Trophoblast cell (in vitro differentiated cells and primary cell): ENCODE results near the gene CACNA2D4.

ENCODE experiments used
- DNase-seq, 2 donors: peaks; one replicate each; pipeline ENCODE4 v3.0.0-alpha.2; 2016
- H2AFZ ChIP-seq: 2 replicates; pipeline ENCODE4 v1.6.1; 2013; ENCODE audit warnings: low read length, moderate library complexity, mild to moderate bottlenecking; ENCODE audit not compliant: insufficient read depth, poor library complexity
- H2AK5ac ChIP-seq: 2 replicates; pipeline ENCODE4 v1.6.1; 2013; ENCODE audit warnings: mild to moderate bottlenecking, low read length
- H2BK120ac ChIP-seq: 2 replicates; pipeline ENCODE4 v1.6.1; 2013; ENCODE audit warnings: low read length, mild to moderate bottlenecking, moderate library complexity; ENCODE audit not compliant: insufficient read depth, poor library complexity
- H2BK12ac ChIP-seq: 2 replicates; pipeline ENCODE4 v1.6.1; 2013; ENCODE audit warnings: mild to moderate bottlenecking, low read length, moderate library complexity
- H2BK5ac ChIP-seq: 2 replicates; pipeline ENCODE4 v1.6.1; 2013; ENCODE audit warnings: low read length, low read depth, moderate library complexity, mild to moderate bottlenecking; ENCODE audit not compliant: poor library complexity
- H3K14ac ChIP-seq: 2 replicates; pipeline ENCODE4 v1.6.1; 2013; ENCODE audit warnings: mild to moderate bottlenecking, low read length
- H3K18ac ChIP-seq: 2 replicates; pipeline ENCODE4 v1.6.1; 2013; ENCODE audit warnings: mild to moderate bottlenecking, low read length
- H3K23ac ChIP-seq: 2 replicates; pipeline ENCODE4 v1.6.1; 2013; ENCODE audit warnings: low read length
- H3K27ac ChIP-seq: 2 replicates; pipeline ENCODE4 v1.5.1; 2013; ENCODE audit warnings: low read depth, mild to moderate bottlenecking, inconsistent platforms, low read length, moderate library complexity
- H3K27me3 ChIP-seq: 2 replicates; pipeline ENCODE4 v1.6.1; 2013; ENCODE audit warnings: inconsistent platforms, mild to moderate bottlenecking, low read length, moderate library complexity; ENCODE audit not compliant: insufficient read depth
- H3K36me3 ChIP-seq, 2 experiments: 1 replicate in 1 of 2; 2 replicates in 1 of 2; pipeline ENCODE4 v1.6.1; 2013; ENCODE audit warnings: low read length in 2 of 2, mild to moderate bottlenecking in 2 of 2, moderate library complexity in 1 of 2; ENCODE audit not compliant: insufficient read depth in 2 of 2, control insufficient read depth in 1 of 2
- H3K4ac ChIP-seq: 2 replicates; pipeline ENCODE4 v1.6.1; 2013; ENCODE audit warnings: low read depth, mild to moderate bottlenecking, low read length, moderate library complexity
- H3K4me1 ChIP-seq, 2 experiments: 1 replicate in 1 of 2; 2 replicates in 1 of 2; pipeline ENCODE4 v1.6.1; 2013; ENCODE audit warnings: low read length in 2 of 2, mild to moderate bottlenecking in 2 of 2, moderate library complexity in 1 of 2; ENCODE audit not compliant: insufficient read depth in 2 of 2, control insufficient read depth in 1 of 2
- H3K4me2 ChIP-seq: 2 replicates; pipeline ENCODE4 v1.6.1; 2013; ENCODE audit warnings: inconsistent platforms, mild to moderate bottlenecking, low read length, moderate library complexity
- H3K4me3 ChIP-seq: 2 replicates; pipeline ENCODE4 v1.5.1; 2013; ENCODE audit warnings: mild to moderate bottlenecking, low read depth, low read length, inconsistent platforms
- H3K79me1 ChIP-seq: one replicate; pipeline ENCODE4 v1.6.1; 2013; ENCODE audit warnings: low read length
- H3K79me2 ChIP-seq: 2 replicates; pipeline ENCODE4 v1.6.1; 2013; ENCODE audit warnings: low read length, mild to moderate bottlenecking; ENCODE audit not compliant: control insufficient read depth, insufficient read depth, poor library complexity
- H3K9ac ChIP-seq: 2 replicates; pipeline ENCODE4 v1.6.1; 2013; ENCODE audit warnings: mild to moderate bottlenecking, low read length
- H3K9me3 ChIP-seq: 2 replicates; pipeline ENCODE4 v1.6.1; 2013; ENCODE audit warnings: low read depth, mild to moderate bottlenecking, control low read depth, inconsistent platforms, low read length; ENCODE audit not compliant: insufficient read depth
- H4K12ac ChIP-seq: 2 replicates; pipeline ENCODE4 v1.6.1; 2013; ENCODE audit warnings: low read depth, mild to moderate bottlenecking, low read length, moderate library complexity
- H4K8ac ChIP-seq: 2 replicates; pipeline ENCODE4 v1.6.1; 2013; ENCODE audit warnings: low read depth, mild to moderate bottlenecking, low read length, moderate library complexity
- H4K91ac ChIP-seq: one replicate; pipeline ENCODE4 v1.6.1; 2013; ENCODE audit warnings: low read depth, mild to moderate bottlenecking, low read length, moderate library complexity
- WGBS: extraction: QIAGEN DNeasy Blood & Tissue Kit; methylation state at CpG from one replicate; pipeline ENCODE4 v1.1.7; 2013; ENCODE audit warnings: missing lambda C conversion rate; ENCODE audit not compliant: insufficient read length, insufficient coverage; ENCODE audit errors: extremely low coverage; 5-methylcytosine and 5-hydroxymethylcytosine counted together

CACNA2D4 gene

GRCh38 chr12:1939331-1939730 lies 20.9 kb upstream of the CACNA2D4 start:
- H3K9ac ChIP-seq, result no peak overlapping the region
- no CpG with 5 or more reads among the region's 10 CpGs for WGBS

DNA sequence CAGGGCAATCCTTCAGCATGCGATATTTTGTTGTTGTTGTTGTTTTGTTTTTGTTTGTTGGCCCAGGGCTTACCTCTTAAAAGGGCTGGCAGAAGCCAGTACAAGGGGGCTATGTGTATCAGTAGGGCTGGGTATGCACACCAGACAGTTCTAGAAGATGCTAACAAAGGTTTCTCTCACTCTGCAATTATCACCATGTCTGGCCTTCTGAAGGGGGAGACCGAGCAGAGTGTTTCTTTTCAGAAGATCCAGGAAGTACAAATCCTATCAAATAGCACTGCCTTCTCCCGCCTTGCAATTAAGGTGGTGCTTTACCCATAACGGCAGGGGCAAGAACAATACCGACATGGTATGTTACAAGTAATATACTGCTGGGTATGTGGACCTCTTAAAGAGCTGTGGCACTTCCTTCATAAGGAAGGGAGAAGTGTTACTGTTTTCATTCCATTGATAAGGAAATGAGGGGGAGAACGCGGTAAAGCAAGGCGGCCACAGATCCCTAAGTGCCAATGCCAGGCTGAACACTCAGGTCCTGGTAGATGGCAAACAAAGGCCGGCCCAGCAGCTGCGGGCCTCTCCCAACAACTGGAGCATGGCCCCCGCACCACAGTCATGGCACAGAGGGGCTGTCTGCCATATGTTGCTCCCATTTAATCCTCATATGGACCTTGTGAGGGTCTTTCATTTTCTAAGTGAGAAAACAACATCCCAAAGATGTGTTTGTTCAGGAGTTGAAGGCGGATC lies 19.2 kb upstream of the CACNA2D4 start:
- H3K36me3 ChIP-seq, result peaks cover 0 to 6% of the 10 kb centered on the region in 2 experiments
- H3K14ac ChIP-seq, result no peak overlapping the region
- H4K12ac ChIP-seq, result no peak overlapping the region
- no peaks in the 10 kb centered on the region for H3K4me1 ChIP-seq
- no peak overlapping the region for H3K18ac ChIP-seq
- H3K79me1 ChIP-seq, result no peaks in the 10 kb centered on the region
- H3K27ac ChIP-seq, result no peak overlapping the region
- H3K27me3 ChIP-seq, result no peaks in the 10 kb centered on the region
- WGBS, result no CpG with 5 or more reads among the region's 12 CpGs
- H2AK5ac ChIP-seq, result no peak overlapping the region
- H3K79me2 ChIP-seq, result no peaks in the 10 kb centered on the region
- H3K9ac ChIP-seq, result no peak overlapping the region
- H2BK12ac ChIP-seq, result no peak overlapping the region
- H3K9me3 ChIP-seq, result no peaks in the 10 kb centered on the region
- no peak overlapping the region for H3K4me2 ChIP-seq
- H3K23ac ChIP-seq, result no peak overlapping the region
- H4K91ac ChIP-seq, result no peak overlapping the region
- no peak overlapping the region for H3K4me3 ChIP-seq
- no peak overlapping the region for H2BK120ac ChIP-seq
- H3K4ac ChIP-seq, result no peak overlapping the region
- no peak overlapping the region for H4K8ac ChIP-seq
- H2AFZ ChIP-seq, result no peak overlapping the region
- H2BK5ac ChIP-seq, result no peak overlapping the region
- DNase-seq, result no peak

More at GRCh38 chr12:1939331-1939730, 20.9 kb upstream of the CACNA2D4 start:
- H3K4me1 ChIP-seq, result no peaks in the 10 kb centered on the region
- H3K4ac ChIP-seq, result no peak overlapping the region
- no peak overlapping the region for H3K14ac ChIP-seq
- no peak overlapping the region for H4K8ac ChIP-seq
- H4K91ac ChIP-seq, result no peak overlapping the region
- no peak overlapping the region for H4K12ac ChIP-seq
- H3K9me3 ChIP-seq, result no peaks in the 10 kb centered on the region
- DNase-seq, result no peak
- H2BK5ac ChIP-seq, result no peak overlapping the region
- H3K4me2 ChIP-seq, result no peak overlapping the region
- no peak overlapping the region for H3K4me3 ChIP-seq
- no peaks in the 10 kb centered on the region for H3K79me2 ChIP-seq
- H3K36me3 ChIP-seq, result peaks cover 0 to 6% of the 10 kb centered on the region in 2 experiments
- H3K18ac ChIP-seq, result no peak overlapping the region
- H2BK12ac ChIP-seq, result no peak overlapping the region
- no peak overlapping the region for H2AFZ ChIP-seq
- H2AK5ac ChIP-seq, result no peak overlapping the region
- no peak overlapping the region for H3K27ac ChIP-seq
- H2BK120ac ChIP-seq, result no peak overlapping the region
- no peak overlapping the region for H3K23ac ChIP-seq
- H3K27me3 ChIP-seq, result no peaks in the 10 kb centered on the region
- H3K79me1 ChIP-seq, result no peaks in the 10 kb centered on the region

DNA sequence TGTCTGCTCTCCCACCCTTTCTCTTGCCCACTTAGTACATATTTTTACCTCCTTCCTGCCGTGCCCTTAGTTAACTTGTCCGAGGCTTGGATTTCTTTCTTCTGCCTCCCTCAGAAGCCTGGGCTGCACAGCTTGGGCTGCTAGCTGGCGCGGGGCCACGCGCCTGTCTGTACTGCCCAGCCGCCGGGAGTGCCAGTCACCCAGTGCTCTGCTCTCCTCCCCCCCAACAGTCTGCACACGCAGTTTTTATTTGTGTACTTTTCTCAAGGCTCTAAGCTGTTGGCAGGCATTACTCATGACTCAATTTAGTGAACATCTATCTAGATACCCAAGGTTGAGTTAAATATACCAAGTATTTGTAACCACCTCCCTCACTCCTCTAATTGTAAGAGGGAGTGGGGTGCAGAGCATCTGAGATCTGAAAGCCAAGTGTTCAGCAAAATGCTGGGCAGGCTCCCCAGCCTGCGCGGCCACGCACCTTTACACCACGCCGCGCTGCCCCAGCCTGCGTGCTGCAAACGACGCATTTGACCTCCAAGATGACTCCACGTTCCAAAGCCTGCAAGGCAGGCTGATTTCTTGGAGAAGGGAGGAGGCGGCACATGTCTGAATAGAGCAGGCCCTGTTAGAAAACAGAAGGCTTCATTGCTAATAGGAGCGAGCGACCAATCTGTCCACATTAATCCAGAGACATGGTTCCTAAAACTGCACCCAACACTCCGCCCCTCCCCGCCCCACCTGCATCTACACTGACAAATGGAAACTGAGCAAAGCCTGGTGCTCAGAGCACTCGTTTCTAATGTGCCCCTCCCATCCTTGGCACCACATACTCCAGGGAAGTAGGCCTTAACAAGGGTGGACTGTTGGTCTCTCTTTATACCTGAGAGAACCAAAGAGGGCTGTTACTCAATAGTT lies 18.2 kb upstream of the CACNA2D4 start:
- Histone ChIP-seq H4K12ac (no peak overlapping the region), H4K8ac (no peak overlapping the region), H2AFZ (no peak overlapping the region), H3K27ac (no peak overlapping the region), H4K91ac (no peak overlapping the region), H3K4me3 (no peak overlapping the region), H3K14ac (no peak overlapping the region), H3K4ac (no peak overlapping the region), H2BK5ac (no peak overlapping the region), H3K79me2 (no peaks in the 10 kb centered on the region), H3K23ac (no peak overlapping the region), H3K9me3 (no peaks in the 10 kb centered on the region), H3K18ac (no peak overlapping the region), H3K36me3 (peaks cover 0 to 6% of the 10 kb centered on the region in 2 experiments), H3K4me2 (no peak overlapping the region), H2AK5ac (no peak overlapping the region), H2BK12ac (no peak overlapping the region), H3K27me3 (no peaks in the 10 kb centered on the region), H3K4me1 (no peaks in the 10 kb centered on the region), H2BK120ac (no peak overlapping the region), H3K79me1 (no peaks in the 10 kb centered on the region), H3K9ac (no peak overlapping the region)
- DNase-seq, result no peak
- no CpG with 5 or more reads among the region's 25 CpGs for WGBS

- Histone ChIP-seq H2BK5ac (no peak overlapping the region), H3K18ac (no peak overlapping the region), H4K91ac (no peak overlapping the region), H3K27me3 (no peaks in the 10 kb centered on the region), H3K27ac (no peak overlapping the region), H3K14ac (no peak overlapping the region), H3K9me3 (no peaks in the 10 kb centered on the region), H3K4ac (no peak overlapping the region), H3K36me3 (peaks cover 0 to 6% of the 10 kb centered on the region in 2 experiments), H4K12ac (no peak overlapping the region), H3K79me1 (no peaks in the 10 kb centered on the region), H2AK5ac (no peak overlapping the region), H2BK12ac (no peak overlapping the region), H2AFZ (no peak overlapping the region), H3K9ac (no peak overlapping the region), H4K8ac (no peak overlapping the region), H3K23ac (no peak overlapping the region), H3K4me3 (no peak overlapping the region), H3K4me2 (no peak overlapping the region), H2BK120ac (no peak overlapping the region), H3K4me1 (no peaks in the 10 kb centered on the region), H3K79me2 (no peaks in the 10 kb centered on the region)
- WGBS, result no CpG with 5 or more reads among the region's 21 CpGs
- DNase-seq, result no peak
These were observed 17.4 kb upstream of the CACNA2D4 start for GRCh38 chr12:1935700-1936378.
